Uterus (tissue), 4 donors: ENCODE results near the gene PAPOLB. TPM values are rescaled to one million over a fixed set of nuclear protein-coding genes. Genes with fewer than 3 reads are reported as not detected.

Experiments
- DNase-seq, 2 donors: peaks; one replicate each; pipeline ENCODE4 v3.0.0-alpha.2; 2019 to 2020
- H3K27ac ChIP-seq, 2 donors: fragments of 200-600 bp; sonication (generic); 1 replicate in 1 of 2; 2 replicates in 1 of 2; pipeline ENCODE4 v1.5.1; 2016 to 2018
- H3K27me3 ChIP-seq, 2 donors: fragments of 200-600 bp; sonication (generic); one replicate each; pipeline ENCODE4 v1.5.1; 2018 to 2019; ENCODE audit warnings: control low read depth in 1 of 2
- H3K36me3 ChIP-seq, 2 donors: fragments of 200-600 bp; sonication (generic); one replicate each; pipeline ENCODE4 v1.5.1; 2019; ENCODE audit warnings: control low read depth in 1 of 2
- H3K4me1 ChIP-seq, 2 donors: fragments of 200-600 bp; sonication (generic); one replicate each; pipeline ENCODE4 v1.5.1; 2018 to 2019; ENCODE audit warnings: control low read depth in 1 of 2
- H3K4me3 ChIP-seq, 2 donors: fragments of 200-600 bp; sonication (generic); 1 replicate in 1 of 2; 2 replicates in 1 of 2; pipeline ENCODE4 v1.5.1; 2018 to 2019; ENCODE audit warnings: mild to moderate bottlenecking in 1 of 2
- H3K9me3 ChIP-seq, 2 donors: fragments of 200-600 bp; sonication (generic); one replicate each; pipeline ENCODE4 v1.5.1; 2019; ENCODE audit warnings: control low read depth in 1 of 2
- CTCF ChIP-seq, 4 experiments: fragments of 200-600 bp in 2 of 4; fragments of 450-650 bp in 2 of 4; sonication (generic) in 2 of 4; IDR thresholded peaks; one replicate each; pipeline ENCODE4 v1.5.1; 2016 to 2019; ENCODE audit warnings: antibody characterized with exemption in 4 of 4, mild to moderate bottlenecking in 2 of 4, moderate library complexity in 1 of 4
- POLR2A ChIP-seq, 2 donors: fragments of 450-650 bp; IDR thresholded peaks; one replicate each; pipeline ENCODE4 v1.6.1; 2016; ENCODE audit warnings: antibody characterized with exemption in 2 of 2, mild to moderate bottlenecking in 1 of 2, moderate library complexity in 1 of 2
- intact Hi-C: fragments of 100-400 bp; cut with DNase I; formaldehyde crosslinking; loops from one replicate; pipeline ENCODE4 v1.15.1; 2023; ENCODE audit warnings: low total_unique reads
- total RNA-seq, 4 donors: library from RNA; depleted of rRNA in 3 of 4; stranded (reverse); fragments of >200 nt in 3 of 4; gene quantifications; one replicate each; pipeline versions ENCODE4 v1.1.0 to v1.2.4, GENCODE V29; 2014 to 2023
- donor health status: DM: yes; HTN: yes; CAD: no.

The PAPOLB gene
- total RNA-seq, 4 donors from 2014 or later = 0.24 to 1.6 (median 0.29) TPM; not detected in 1

GRCh38 chr7:4888161-4888560, 26.3 kb upstream of the PAPOLB start:
- no peak for DNase-seq
- intact Hi-C loops = loop anchor here (10.0 kb wide), 1 partner anchor 93 kb away; no protein-coding TSS in a partner anchor
- H3K36me3 ChIP-seq = no peaks in the 10 kb centered on the region
- H3K27me3 ChIP-seq = no peaks in the 10 kb centered on the region
- no peak for TF ChIP-seq CTCF (IDR thresholded peaks at IDR 0.05)
- no peak for TF ChIP-seq POLR2A (IDR thresholded peaks at IDR 0.05)
- no peak overlapping the region for H3K4me3 ChIP-seq
- H3K4me1 ChIP-seq = no peaks in the 10 kb centered on the region
- no peaks in the 10 kb centered on the region for H3K9me3 ChIP-seq
- H3K27ac ChIP-seq = no peak overlapping the region

- no peak overlapping the region for H3K4me3 ChIP-seq
- DNase-seq = no peak
- intact Hi-C loops = loop anchor here (10.0 kb wide), 1 partner anchor 92 kb away; no protein-coding TSS in a partner anchor
- no peaks in the 10 kb centered on the region for H3K9me3 ChIP-seq
- H3K27ac ChIP-seq = no peak overlapping the region
- no peaks in the 10 kb centered on the region for H3K27me3 ChIP-seq
- H3K4me1 ChIP-seq = no peaks in the 10 kb centered on the region
- TF ChIP-seq CTCF (IDR thresholded peaks at IDR 0.05) (no peak), POLR2A (IDR thresholded peaks at IDR 0.05) (no peak)
- no peaks in the 10 kb centered on the region for H3K36me3 ChIP-seq
Observed at GRCh38 chr7:4886671-4887070, 24.8 kb upstream of the PAPOLB start.

GRCh38 chr7:4885317-4885807, 23.5 kb upstream of the PAPOLB start:
- DNase-seq = no peak
- Histone ChIP-seq H3K27ac (no peak overlapping the region), H3K36me3 (no peaks in the 10 kb centered on the region), H3K4me1 (no peaks in the 10 kb centered on the region), H3K9me3 (no peaks in the 10 kb centered on the region), H3K27me3 (no peaks in the 10 kb centered on the region), H3K4me3 (no peak overlapping the region)
- TF ChIP-seq CTCF (IDR thresholded peaks at IDR 0.05) (no peak), POLR2A (IDR thresholded peaks at IDR 0.05) (no peak)
- intact Hi-C loops = loop anchor here (10.0 kb wide), 1 partner anchor 91 kb away; no protein-coding TSS in a partner anchor

- Histone ChIP-seq H3K9me3 (no peaks in the 10 kb centered on the region), H3K27me3 (no peaks in the 10 kb centered on the region), H3K36me3 (no peaks in the 10 kb centered on the region), H3K4me3 (no peak overlapping the region), H3K4me1 (no peaks in the 10 kb centered on the region), H3K27ac (peak overlapping the region in 1 of 2 donors; percentile 6)
- intact Hi-C loops = loop anchor here (5.0 to 10.0 kb wide), 2 partner anchors 89 to 202 kb away; partner anchors contain the start of gene FOXK1
- no peak for DNase-seq
- TF ChIP-seq POLR2A (IDR thresholded peaks at IDR 0.05) (no peak), CTCF (IDR thresholded peaks at IDR 0.05) (no peak)
Observed at GRCh38 chr7:4884164-4884563, 22.3 kb upstream of the PAPOLB start.

GRCh38 chr7:4883372-4884144, 21.7 kb upstream of the PAPOLB start, which contains the start of gene RADIL:
RADIL (minus strand) TSS chr7:4883716; CDS start chr7:4878139, 5,577 bp downstream.
- peak within 1 kb of the TSS; percentile 36 to 54 for H3K4me3 ChIP-seq
- no peaks in the 10 kb centered on the region for H3K9me3 ChIP-seq
- H3K27ac ChIP-seq = peak within 1 kb of the TSS; percentile 86 to 87
- no peaks in the 10 kb centered on the region for H3K4me1 ChIP-seq
- TF ChIP-seq CTCF (IDR thresholded peaks at IDR 0.05) = peak; percentile 82 to 91 (median 86)
- peak in 1 of 2 donors; percentile 53 for TF ChIP-seq POLR2A (IDR thresholded peaks at IDR 0.05)
- no peaks in the 10 kb centered on the region for H3K27me3 ChIP-seq
- H3K36me3 ChIP-seq = no peaks in the 10 kb centered on the region
- DNase-seq = peak; percentile 96 to 97
- intact Hi-C loops = loop anchor here (5.0 to 10.0 kb wide), 2 partner anchors 89 to 201 kb away; partner anchors contain the start of gene FOXK1
